Measurements from ENCODE around the gene HOXB13.

Gene HOXB13

DNA sequence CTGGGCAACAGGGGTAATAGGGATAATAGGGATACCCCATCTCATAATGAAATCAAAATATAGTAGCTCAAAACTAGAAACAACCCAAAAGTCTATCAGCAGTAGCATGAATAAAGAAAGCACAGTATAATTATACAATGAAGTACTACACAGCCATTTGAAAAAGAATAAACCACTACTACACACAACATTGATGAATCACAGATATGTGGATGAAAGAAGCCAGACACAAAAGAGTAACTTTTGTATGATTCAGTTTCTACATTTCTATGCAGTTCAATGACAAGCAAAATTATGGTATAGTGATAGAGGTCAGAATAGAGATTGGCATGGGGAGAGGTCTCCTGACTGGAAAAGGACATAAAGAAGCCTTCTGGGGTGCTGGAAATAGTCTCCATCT, 2.8 kb upstream of the HOXB13 start:
- Histone ChIP-seq H3K27me3 (ENCODE audit: insufficient read depth, low read length, poor library complexity, severe bottlenecking) (peaks cover 9% of the 10 kb centered on the region), H3K9me2 (replicated peaks; ENCODE audit: low read depth, low read length) (no peaks in the 10 kb centered on the region), H3K9me3 (ENCODE audit: insufficient read depth, low read depth, low read length) (no peaks in the 10 kb centered on the region), H3K9ac (ENCODE audit: low read depth, low read length, poor library complexity, severe bottlenecking) (no peak overlapping the region), H4K20me1 (ENCODE audit: insufficient read depth, low read length, poor library complexity, severe bottlenecking) (no peaks in the 10 kb centered on the region), H3K4me1 (ENCODE audit: insufficient read depth, low read length, poor library complexity, severe bottlenecking) (no peaks in the 10 kb centered on the region), H3K36me3 (ENCODE audit: insufficient read depth, low read length) (no peaks in the 10 kb centered on the region), H3F3A (ENCODE audit: low read depth) (no peaks in the 10 kb centered on the region), H3K4me3 (ENCODE audit: low read length, poor library complexity, severe bottlenecking) (no peak overlapping the region), H3K79me2 (ENCODE audit: insufficient read depth, low read length) (no peaks in the 10 kb centered on the region), H2AFZ (ENCODE audit: low read length) (no peak overlapping the region), H3K4me2 (ENCODE audit: low read depth, low read length, poor library complexity, severe bottlenecking) (no peak overlapping the region)
- TF ChIP-seq, protein P1, sequence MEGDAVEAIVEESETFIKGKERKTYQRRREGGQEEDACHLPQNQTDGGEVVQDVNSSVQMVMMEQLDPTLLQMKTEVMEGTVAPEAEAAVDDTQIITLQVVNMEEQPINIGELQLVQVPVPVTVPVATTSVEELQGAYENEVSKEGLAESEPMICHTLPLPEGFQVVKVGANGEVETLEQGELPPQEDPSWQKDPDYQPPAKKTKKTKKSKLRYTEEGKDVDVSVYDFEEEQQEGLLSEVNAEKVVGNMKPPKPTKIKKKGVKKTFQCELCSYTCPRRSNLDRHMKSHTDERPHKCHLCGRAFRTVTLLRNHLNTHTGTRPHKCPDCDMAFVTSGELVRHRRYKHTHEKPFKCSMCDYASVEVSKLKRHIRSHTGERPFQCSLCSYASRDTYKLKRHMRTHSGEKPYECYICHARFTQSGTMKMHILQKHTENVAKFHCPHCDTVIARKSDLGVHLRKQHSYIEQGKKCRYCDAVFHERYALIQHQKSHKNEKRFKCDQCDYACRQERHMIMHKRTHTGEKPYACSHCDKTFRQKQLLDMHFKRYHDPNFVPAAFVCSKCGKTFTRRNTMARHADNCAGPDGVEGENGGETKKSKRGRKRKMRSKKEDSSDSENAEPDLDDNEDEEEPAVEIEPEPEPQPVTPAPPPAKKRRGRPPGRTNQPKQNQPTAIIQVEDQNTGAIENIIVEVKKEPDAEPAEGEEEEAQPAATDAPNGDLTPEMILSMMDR (conservative IDR thresholded peaks at IDR 0.05; ENCODE audit: low read length), result no peak
- no peak for TF ChIP-seq EZH2phosphoT487 (IDR thresholded peaks at IDR 0.05; ENCODE audit: borderline replicate concordance)

DNA sequence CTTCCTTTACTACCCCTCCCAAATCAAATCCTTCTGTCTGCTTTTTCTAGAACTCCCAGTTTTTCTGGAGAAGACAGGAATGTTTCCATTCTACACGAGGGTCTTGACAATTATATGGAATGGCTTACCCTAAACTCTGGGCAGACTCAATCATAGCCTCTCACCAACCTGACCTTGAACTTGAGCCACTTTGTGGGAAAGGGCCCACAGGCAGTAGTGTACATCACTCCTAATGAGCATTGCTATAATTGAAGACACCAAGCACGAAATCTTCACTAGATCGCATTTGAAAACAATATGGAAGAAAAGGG, 1.6 kb upstream of the HOXB13 start:
- Histone ChIP-seq H3K36me3 (ENCODE audit: insufficient read depth, low read length) (no peaks in the 10 kb centered on the region), H3K9ac (ENCODE audit: low read depth, low read length, poor library complexity, severe bottlenecking) (no peak overlapping the region), H3K4me3 (ENCODE audit: low read length, poor library complexity, severe bottlenecking) (no peak overlapping the region), H3K79me2 (ENCODE audit: insufficient read depth, low read length) (no peaks in the 10 kb centered on the region), H3K27me3 (ENCODE audit: insufficient read depth, low read length, poor library complexity, severe bottlenecking) (peaks cover 4% of the 10 kb centered on the region), H3K9me3 (ENCODE audit: insufficient read depth, low read depth, low read length) (no peaks in the 10 kb centered on the region), H2AFZ (ENCODE audit: low read length) (no peak overlapping the region), H3K4me2 (ENCODE audit: low read depth, low read length, poor library complexity, severe bottlenecking) (no peak overlapping the region), H3F3A (ENCODE audit: low read depth) (no peaks in the 10 kb centered on the region), H3K9me2 (replicated peaks; ENCODE audit: low read depth, low read length) (no peaks in the 10 kb centered on the region), H4K20me1 (ENCODE audit: insufficient read depth, low read length, poor library complexity, severe bottlenecking) (no peaks in the 10 kb centered on the region), H3K4me1 (ENCODE audit: insufficient read depth, low read length, poor library complexity, severe bottlenecking) (no peaks in the 10 kb centered on the region)
- TF ChIP-seq, protein P1 (conservative IDR thresholded peaks at IDR 0.05; ENCODE audit: low read length), result no peak
- TF ChIP-seq EZH2phosphoT487 (IDR thresholded peaks at IDR 0.05; ENCODE audit: borderline replicate concordance), result no peak

DNA sequence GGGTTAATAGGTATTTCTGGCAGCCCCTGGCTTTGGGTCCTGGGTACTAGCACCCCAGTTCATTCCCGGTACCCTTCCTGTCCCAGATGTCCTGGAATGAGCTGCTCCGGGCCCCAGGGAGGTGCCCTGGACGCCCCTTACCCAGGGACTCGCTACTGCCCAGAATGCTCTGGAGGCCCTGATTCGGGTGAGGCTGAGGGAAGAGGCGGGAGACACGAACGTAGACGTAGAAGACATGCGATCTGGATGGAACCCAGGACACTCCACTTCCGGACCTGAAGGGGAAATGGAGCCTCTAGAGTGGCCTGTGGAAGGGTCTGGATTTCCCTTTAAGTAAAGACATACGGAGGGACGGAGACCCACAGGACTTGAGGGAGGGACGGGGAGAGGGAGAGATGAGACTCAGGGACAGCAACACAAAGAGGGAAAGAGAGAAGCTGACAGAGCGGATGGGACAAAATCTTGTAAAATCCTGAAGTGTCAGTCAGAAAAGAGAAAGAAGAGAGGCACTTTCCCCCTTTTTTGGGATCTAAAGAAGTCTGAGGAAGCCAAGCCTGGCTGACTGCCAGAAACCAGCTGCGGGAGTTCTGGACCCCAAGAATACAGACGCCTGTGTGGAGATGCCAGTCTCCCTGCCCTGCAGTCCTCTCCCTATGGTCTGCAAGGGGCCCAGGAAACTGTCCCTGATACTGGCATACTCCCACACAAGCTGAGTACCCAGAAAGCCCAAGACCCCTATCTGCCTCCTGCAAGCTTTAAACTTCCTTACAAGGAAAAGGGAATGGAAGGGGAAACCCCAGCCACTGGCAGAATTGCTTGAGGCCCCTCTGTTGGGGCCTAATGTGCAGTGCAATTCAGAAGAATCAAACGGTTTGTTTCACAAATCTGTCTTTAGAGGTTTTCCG, 1.0 kb upstream of the HOXB13 start:
- Histone ChIP-seq H3K9ac (ENCODE audit: low read depth, low read length, poor library complexity, severe bottlenecking) (no peak overlapping the region), H3K9me2 (replicated peaks; ENCODE audit: low read depth, low read length) (no peaks in the 10 kb centered on the region), H3K79me2 (ENCODE audit: insufficient read depth, low read length) (no peaks in the 10 kb centered on the region), H3F3A (ENCODE audit: low read depth) (no peaks in the 10 kb centered on the region), H3K4me1 (ENCODE audit: insufficient read depth, low read length, poor library complexity, severe bottlenecking) (no peaks in the 10 kb centered on the region), H3K27me3 (ENCODE audit: insufficient read depth, low read length, poor library complexity, severe bottlenecking) (no peaks in the 10 kb centered on the region), H4K20me1 (ENCODE audit: insufficient read depth, low read length, poor library complexity, severe bottlenecking) (no peaks in the 10 kb centered on the region), H3K4me3 (ENCODE audit: low read length, poor library complexity, severe bottlenecking) (no peak overlapping the region), H3K36me3 (ENCODE audit: insufficient read depth, low read length) (no peaks in the 10 kb centered on the region), H3K9me3 (ENCODE audit: insufficient read depth, low read depth, low read length) (no peaks in the 10 kb centered on the region), H3K4me2 (ENCODE audit: low read depth, low read length, poor library complexity, severe bottlenecking) (no peak overlapping the region), H2AFZ (ENCODE audit: low read length) (no peak overlapping the region)
- no peak for TF ChIP-seq EZH2phosphoT487 (IDR thresholded peaks at IDR 0.05; ENCODE audit: borderline replicate concordance)
- TF ChIP-seq, protein P1 (conservative IDR thresholded peaks at IDR 0.05; ENCODE audit: low read length), result no peak

Data from Loucy (cell line).